DMS153 treated with DMSO at 0.1 percent for 48 hours (cell line): ENCODE results near the gene SLC6A6.
A peak's percentile ranks its signal among the peaks of the same experiment; 100 is the strongest.

Experiments used
- DNase-seq: peaks from one replicate; lab custom pipeline; 2025; ENCODE audit not compliant: unreplicated experiment; lab: John Stamatoyannopoulos, UW

Gene SLC6A6

DNA sequence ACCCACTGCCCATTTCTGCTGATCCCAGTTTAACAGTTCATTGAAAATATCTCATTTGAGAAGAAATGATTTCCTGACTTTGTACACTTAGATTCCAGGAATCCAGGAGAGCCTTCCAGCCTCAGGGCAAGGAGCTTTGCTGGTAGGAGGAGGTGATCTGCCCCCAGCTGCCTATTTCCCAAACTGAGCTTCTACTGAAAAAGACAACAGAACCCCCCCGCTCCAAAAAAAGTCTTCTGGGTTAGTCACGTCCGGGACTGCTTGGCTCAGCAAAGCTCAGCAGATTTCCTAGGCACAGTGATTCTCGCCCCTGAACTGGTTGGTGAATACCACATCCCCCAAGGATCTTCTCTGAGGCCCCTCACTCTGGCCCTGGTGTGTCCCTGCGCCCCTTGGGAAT lies 13.1 kb downstream of the SLC6A6 start:
- DNase-seq: no peak

DNA sequence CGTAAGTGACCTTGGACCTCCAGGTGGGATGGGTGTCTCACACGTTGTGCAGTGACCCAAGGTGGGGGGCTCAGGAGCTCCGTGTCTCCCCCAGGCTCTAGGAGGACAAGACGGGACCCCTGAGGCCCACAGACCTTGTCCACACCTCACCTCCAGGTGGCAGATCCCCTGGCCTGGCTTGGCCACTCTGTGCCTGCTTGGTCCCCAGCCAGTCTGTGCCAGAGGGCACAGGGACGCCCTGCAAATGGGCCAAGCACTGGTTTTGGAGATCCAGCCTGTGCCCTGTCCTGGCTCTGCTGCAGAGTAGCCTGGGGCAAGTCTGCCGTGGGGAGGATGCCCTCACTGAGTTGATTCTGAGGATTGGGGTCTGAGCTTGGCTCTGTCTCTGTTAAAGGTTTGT lies 14.0 kb downstream of the SLC6A6 start:
- DNase-seq: no peak

DNA sequence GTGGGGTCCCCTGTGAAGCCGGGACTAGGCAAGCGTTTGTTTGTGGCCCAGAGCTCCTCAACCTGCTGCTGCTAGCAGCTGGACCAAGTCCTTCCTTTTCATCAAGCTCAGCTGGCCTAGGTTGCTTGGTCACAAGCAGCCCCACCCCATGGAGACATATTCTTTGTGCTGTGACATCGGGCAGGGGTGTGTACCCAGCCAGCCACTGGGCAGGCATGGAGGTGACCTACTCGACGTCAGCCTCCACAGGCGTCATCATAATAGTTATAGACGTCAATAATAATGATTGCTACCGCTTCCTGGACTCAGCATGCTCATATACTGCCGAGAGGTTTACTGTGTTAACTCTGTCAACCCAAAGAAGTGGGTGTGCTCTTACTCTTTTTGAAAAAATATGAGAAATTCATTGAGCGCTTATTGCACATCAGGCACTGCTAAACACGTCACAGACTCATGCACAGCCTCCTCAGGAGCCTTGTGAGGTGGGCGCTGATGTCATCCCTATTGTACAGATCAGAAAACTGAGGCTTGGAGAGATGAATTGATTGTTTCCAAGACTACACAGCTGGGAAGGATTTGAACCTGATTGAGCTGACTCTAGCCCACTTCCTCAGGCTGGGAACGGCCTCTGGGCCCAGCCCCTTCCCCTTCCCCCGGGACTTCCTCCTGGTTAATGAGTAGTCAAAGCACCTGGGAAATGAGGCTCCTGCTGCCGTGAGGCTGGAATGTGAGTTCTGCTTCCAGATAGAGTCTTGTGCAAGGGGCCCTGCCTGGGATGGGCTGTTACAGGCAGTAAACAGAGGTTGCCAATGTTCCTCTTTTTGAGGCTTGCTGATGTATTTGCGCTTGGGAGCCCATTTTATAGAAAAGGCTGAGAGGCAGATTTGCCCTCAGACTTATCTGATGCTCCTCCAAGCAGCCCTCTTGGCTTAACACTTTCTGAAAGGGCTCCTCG lies 16.2 kb downstream of the SLC6A6 start:
- no peak for DNase-seq

DNA sequence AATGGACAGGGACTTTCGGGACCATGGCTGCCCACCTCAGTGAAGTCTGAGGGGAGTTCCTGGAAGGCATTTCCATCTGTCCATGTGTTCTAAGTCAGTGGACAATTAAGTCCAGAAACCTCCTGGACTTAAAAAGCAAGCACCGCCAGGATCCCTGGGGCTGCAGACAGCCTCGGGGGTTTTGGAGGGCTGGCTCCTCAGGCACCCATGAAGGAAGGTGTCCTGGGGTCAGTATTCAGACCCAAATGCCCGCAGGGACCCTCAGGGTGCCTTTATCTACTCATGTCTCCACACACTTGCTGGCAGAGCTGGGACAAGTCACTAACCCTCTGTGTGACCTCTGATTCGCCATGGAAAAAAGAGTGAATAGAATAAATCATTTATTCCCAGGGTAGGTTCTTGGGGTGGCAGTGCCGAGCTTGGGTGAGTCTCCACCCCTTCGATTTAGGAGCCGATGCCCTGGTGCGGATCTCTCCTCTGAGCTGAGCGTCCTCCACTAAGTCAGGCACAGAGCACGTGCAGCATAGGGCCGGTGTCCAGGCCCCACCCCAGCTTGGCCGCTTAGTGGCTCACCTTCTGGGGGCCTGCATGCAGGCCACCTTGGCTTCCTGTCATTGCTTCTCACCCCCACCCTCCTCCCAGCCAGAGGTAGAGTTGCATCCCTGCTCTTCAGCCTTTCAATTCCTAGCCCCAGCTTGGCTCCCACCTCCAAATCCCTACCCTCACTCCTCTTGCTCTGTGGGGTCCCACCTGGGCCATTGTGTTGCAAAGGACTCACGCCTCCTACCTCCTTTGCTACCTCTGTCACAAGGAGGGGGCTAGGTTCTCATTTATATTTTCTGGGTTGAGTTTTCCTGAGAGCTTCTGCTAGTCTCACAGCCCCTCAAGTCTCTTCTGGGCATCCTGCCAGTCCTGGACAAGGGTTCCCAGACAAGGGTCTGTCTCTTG lies 19.9 kb downstream of the SLC6A6 start:
- DNase-seq: no peak

DNA sequence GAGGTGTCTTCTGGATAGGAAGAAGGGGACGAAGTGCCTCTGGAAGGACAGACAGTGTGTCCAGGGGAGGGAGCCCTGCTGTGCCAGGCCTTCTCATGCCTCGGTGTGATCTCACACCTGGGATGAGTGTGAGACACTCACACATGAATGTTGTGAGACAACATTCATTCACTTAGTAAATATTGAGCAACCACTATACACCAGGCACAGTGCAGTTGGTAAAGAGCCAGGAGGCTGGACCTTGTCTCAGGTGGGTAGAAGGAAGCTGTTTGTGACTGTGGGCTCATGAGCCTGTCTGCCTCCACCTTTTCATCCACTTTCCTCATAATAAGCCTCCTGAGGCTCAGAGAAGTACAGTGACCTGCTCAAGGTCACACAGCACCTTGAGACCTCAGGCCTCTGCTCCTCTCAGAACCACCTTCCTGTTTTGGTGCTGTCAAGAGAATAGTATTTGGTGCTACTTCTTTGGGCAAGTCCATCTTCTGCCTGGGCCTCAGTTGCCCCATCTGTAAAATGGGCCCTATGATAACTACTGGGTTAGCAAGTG lies 20.9 kb downstream of the SLC6A6 start:
- DNase-seq: no peak

DNA sequence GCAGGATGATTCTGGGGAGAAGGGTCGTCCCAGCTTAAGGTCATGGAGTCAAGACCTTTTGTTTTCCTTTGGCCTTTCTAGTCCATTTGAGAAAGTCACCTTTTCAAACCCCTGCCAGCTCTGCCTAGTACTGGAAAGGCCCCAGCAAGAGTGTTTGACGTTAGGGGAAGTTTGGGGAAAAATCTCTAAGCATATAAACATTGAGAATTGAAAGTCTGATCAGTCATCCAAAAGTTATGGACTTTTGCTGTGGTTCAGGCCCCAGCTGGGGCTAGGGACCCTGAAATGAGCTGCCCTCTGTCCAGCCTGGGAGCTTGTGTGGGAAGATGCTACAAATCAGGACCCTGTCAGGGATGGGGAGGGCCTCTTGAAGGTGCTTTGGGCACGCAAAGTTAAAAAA lies 21.6 kb downstream of the SLC6A6 start:
- DNase-seq: no peak

DNA sequence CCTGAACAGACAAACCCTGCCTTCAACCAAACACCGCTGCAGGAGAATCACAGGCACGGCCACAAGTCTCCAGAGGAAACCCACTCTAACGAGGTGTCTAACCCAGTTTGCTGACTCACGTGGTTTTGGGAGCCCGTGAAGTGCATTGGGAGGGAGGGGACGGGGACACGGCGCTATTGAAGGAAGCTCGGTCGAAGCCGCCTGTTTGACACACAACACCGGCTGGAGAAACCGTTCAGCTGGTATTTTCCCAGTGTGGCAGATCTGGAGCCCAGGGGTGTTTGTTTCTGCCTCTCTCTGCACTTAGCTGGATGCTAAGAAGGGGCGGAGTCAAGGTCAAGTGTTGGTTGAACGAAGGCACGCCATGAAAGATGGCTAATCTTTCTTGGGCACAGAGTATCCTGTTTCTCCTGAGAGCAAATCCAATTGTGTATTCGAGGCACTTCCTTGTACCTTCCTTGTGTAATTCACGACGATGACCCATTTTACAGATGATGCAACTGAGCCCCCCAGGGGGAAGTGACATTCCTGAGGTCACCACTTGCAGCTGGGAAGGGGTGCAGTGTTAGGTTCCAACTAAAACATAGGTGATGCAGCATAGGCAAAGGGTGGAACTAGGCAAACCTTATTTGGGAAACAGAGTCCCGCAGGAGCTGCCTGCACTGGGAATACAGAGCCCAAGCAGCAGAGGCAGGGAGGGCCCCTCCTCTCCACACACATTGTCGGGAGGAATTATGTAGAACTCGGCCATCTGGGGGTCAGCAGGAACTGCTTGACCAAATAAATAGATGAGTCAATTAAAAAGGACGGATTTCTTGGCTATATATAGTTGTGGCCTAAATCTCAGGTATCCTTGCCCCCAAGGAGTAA lies 22.5 kb downstream of the SLC6A6 start:
- DNase-seq: no peak

DNA sequence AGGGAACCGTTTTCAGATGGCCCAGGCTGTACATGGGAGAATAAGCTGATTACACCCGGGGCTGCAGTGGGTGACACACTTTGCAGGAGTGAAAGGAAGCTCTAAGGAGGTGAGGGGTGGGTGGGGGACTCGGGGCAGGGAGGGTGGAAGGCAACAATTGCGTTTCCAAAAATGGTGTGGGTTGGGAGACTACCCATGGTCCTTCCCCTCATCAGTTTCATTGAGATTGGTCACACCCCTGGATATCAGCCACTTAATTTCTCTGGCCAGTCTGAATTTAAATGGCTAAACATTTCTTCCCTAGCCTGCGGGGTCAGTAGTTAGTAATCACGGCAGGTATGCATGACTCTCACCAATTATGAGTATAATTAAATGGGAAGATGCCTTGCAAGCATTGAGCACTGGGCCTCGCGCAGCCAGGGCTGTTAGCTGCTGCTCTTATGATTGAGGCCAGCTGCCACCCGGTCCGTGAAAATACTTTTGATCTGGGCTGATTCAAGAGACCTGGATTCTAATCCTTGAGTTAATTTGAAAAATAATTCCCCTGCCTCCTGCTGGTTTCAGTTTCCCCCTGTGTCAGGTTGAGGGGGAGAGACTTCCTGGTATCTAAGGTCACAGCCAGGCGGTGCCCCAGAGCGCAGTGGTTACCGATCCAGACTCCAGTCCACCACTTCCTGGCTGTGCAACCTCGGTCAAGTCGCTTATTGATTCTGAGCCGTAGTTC lies 23.3 kb downstream of the SLC6A6 start:
- no peak for DNase-seq

DNA sequence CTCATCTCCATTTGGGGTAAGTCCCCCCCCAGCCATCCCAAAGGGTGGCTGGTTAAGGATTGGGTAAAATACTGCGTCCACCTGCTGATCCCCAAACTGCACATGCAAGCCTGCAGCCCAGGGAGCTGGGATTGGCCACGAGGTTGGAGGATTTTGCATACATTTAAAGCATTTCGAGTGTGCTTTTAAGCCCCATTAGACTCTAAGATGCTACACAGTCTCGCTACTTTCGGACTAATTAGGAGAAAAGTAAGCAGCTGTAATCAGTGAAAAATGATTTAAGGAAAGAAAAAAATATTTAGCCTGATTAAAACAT lies 23.9 kb downstream of the SLC6A6 start:
- no peak for DNase-seq

DNA sequence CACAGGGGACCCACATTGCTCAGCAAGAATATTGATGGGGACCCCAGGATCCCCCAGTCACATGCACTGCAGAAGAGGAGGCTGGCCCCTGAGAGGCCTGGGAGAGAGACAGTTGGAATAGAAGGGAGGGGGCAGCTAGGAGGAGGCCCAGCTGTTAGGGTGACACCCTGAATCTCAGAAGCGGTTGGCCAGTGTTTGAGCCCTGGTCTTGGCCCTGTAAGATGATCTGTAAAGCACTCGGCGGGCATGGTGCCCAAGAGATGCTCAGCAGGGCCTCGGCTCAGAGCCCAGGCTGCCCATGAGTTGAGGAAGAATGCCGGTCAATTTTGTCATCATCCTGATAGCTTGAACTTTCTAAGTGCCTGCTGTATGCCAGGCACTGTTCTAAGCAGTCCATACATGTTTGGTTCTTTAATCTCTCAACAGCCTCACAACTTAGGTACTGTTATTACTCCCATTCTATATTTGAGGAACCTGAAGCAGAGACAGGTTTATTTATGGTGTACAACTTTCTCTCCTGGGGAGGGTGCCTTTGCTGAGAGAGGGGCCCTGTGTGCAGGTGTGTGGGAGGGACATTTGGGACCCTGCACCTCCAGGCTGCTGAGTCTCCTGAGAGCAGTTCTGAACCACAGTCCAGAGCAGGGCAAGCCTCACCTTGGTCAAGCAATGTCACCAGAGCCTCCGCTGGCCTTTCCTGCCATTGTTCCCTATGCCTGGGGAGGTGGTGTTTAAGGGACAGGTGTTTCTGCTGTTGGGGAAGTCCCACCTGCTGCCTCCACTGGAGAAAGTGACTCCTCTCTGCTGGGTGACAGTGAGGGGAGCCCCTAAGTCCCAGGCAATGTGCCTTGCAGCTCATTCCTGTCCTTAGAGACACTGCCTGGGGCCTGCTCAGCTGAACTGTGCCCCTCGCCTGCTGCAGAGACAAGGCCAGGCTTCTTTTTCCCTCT lies 26.0 kb downstream of the SLC6A6 start:
- DNase-seq: no peak

DNA sequence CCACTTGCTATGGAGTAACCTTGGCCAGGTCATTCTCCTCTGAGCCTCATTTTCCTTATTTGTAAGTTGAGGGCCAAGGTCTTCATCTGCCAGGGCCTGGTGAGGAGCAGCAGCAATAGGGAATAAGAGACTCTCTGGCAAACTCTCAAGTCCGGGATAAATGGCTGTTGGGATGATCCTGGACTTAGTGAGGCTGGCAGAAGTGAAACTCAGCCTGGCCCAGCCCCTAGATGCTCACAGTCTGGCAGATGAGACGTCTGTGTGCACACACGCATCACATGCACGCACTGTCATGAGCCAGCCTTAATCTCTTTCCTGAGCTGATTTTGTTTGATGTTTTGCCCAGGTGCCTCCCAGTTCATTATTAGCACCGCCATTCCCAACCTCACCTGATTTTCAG lies 26.8 kb downstream of the SLC6A6 start:
- DNase-seq: no peak

DNA sequence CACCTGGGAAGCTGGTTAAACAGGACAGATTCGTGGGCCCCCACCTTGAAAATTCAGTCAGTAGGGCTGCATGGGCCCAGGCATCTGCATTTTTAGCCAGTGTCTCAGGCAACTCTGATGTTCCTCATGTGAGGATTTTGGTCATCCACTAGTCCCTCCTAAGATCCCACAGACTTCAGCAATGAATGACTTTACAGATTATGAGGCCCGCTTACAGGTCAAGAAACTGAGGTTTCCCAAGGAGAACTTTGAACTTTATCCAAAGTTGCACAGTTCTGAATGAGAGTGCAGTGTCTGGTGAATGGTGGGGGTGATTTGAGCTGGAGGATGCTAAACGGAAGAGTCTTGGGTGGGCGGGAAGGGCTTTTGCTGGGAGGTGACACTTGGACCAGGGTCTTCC lies 27.2 kb downstream of the SLC6A6 start:
- no peak for DNase-seq

DNA sequence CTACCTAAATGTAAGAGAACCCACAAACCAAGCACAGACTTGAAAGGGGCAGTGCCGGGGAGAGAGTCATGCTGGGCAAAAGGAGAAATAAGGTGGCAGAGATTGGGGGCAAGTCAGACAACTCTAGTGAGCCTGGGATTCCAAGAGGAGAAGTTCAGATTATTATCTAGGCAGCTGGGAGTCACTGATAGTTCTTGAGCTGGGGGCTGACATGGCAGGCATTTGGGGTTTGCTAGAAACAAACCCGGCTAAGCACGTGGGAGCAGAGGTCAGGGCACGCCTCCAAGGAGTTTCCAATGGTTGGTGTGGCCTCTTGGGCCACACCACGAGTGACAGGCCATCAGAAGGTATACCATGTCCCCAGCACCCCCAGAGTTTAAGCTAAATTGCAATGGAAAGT lies 27.6 kb downstream of the SLC6A6 start:
- DNase-seq: no peak

DNA sequence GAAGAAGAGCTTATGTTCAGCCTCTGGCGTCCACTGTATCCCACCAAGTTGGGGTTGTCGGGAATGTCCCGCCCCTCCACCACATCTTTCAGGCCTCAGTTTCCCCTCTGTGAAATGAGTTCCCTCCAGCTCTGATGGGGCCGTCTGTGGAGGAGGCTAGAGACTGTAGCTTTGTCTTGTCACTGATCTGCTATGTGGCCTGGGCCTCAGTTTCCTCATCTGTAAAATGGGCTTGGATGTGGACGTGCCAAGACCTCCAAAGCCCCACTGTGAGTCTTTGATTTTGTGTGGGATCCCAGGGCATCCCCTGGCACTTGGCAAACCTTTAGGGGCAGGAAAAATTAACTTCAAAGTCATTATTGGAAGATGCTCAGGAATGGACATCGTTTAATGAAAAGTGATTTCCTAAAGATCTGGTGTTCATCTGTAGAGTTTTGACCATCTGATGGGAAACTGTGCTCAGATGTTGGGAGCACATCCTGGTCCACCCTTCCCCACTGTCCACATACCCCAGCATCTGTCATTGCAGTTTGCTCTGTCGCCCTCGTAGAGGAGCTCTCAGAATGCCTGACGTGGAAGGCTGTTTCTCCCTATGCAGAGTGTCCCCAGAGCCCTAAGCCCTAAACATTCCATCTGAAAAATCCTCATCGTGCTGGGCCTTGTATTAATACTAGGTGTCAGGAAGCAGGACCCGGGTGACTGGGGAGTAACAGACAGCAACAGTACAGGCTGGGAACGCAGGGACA lies 28.5 kb downstream of the SLC6A6 start:
- no peak for DNase-seq

DNA sequence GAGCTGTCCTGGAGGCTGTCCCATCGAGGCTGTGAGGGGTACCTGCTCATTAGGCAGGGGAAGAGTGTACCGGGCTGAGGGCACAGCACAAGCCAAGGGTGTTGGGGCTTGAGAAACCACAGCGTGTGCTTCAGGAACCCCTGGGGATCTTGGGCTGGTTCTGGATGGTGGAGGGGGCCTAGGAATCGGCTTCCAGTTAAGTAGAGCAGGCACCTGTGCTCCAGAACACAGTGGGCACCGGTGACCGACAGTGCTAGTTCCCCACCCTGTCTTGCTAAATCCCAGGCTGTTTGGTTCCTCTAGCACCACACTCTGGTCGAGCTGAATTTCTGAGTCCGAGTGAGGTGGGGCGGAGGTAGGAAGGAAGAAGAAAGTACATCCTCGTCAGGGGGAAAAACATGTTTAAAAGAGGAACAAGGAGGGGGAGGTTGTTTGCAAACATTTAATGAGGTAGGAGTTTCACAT lies 29.1 kb downstream of the SLC6A6 start:
- DNase-seq: no peak

DNA sequence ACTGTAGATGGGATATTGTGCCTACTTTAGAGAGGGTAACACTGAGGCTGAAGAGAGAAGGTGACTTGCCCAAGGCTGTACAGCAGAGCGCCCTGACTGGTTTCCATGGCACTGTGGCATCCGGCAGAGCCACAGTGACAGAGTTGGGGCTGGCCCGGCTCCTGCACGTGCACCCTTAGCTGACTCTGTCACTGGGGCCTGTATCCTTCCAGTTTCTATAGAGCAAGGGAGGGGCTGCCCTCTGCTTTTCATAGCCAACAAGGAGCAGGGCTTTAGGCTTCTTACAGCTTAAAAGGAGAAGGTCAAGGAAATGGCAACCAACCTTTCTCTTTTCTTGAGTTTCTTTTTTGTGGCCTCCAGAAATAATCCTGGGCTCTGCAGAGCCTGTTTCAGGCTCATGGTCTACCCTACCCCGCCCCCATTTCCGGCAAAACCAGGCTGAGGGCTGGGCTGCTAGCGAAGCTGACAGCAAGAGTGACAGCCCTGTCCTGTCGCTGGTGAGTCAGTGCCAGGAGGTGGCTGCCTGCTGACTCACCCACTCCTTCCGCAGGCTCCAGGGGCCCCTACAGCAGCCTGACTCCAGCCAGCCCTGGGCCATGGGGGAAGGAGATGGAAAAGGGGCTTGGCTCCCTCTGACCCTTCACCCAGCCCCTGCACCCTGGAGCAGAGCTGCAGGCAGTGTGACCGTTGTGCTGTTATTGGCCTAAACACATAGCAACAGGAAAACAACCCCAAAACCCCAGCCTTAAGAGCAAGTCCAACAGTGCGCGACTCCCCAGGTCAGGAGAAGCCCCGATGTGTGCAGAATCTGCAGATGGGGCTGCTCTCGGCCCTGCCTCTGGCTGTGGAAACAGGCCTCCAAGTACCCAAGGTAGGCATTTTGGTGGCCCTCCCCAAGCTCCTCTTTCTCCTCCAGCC lies 29.8 kb downstream of the SLC6A6 start:
- peak; percentile 25 for DNase-seq

DNA sequence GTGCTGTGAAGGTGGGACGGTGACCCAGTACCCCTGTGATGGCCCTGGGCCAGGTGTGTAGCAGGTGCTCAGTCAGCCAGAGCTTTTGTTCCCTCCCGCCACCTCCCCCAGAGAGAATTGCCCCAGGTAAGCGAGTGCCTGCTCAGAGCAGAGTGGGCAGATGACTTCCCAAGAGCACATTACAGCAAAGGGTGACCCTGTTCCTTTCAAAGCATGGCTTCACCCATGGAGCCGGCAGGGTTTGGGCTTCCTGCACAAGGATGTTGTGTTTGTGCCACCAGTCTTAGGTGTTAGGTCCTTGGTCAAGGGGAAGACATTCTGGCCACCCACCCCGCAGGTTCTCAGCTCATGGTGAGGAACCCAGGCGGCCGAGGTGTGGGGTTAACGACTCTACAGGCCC lies 30.7 kb downstream of the SLC6A6 start:
- no peak for DNase-seq
